GM18858 (cell line): ENCODE data around the gene MUS81.
"Not testable (repeated sequence)": the region's sequence is repeated elsewhere in the genome, so short reads cannot be mapped to it uniquely, and the experiment has no call there.

ENCODE experiments used
- ATAC-seq: cut with Tn5 transposase; IDR thresholded peaks from one replicate; pipeline ENCODE4 v1.9.1; 2021; ENCODE audit not compliant: unreplicated experiment

Gene MUS81

GRCh38 chr11:65844231-65844872 is 15.9 kb upstream of the MUS81 start:
- ATAC-seq = no peak

DNA sequence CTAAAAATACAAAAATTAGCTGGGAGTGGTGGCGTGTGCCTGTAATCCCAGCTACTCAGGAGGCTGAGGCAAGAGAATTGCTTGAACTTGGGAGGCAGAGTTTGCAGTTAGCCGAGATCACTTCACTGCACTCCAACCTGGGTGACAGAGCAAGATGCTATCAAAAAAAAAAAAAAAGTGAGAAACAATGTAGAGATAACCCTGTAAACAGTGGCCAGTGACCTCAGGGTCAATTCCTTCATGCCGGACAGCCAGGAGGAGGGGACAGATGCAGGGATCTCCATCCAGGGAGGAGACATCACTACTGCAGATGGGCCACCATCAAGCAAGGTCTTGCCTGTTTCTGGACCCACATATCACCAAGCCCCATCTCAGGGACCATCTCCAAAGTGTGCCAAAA is 12.5 kb upstream of the MUS81 start:
- no peak for ATAC-seq

- not testable (repeated sequence) for ATAC-seq
Observed at GRCh38 chr11:65848693-65849092, 11.5 kb upstream of the MUS81 start.

GRCh38 chr11:65849366-65849765 is 10.9 kb upstream of the MUS81 start:
- no peak for ATAC-seq

DNA sequence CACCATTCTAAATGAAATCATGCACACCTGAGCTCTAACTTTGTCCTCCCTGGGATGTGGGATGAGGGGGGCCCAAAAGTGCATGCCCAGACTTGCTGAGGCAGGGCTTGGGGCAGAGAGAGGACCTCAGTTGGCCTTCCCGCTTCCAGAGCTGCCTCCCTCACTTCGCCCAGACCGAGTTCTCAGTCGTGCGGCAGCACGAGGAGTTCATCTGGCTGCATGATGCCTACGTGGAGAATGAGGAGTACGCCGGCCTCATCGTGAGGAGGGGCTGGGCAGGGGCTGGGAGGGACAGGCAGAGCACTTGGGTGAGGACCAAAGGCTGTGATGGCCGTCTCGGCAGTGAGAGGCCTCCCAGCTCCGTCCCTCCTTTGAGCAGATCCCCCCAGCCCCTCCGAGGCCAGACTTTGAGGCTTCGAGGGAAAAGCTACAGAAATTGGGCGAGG is 10.4 kb upstream of the MUS81 start:
- ATAC-seq = no peak

- no peak for ATAC-seq
Observed at GRCh38 chr11:65850217-65851082, 9.8 kb upstream of the MUS81 start.

DNA sequence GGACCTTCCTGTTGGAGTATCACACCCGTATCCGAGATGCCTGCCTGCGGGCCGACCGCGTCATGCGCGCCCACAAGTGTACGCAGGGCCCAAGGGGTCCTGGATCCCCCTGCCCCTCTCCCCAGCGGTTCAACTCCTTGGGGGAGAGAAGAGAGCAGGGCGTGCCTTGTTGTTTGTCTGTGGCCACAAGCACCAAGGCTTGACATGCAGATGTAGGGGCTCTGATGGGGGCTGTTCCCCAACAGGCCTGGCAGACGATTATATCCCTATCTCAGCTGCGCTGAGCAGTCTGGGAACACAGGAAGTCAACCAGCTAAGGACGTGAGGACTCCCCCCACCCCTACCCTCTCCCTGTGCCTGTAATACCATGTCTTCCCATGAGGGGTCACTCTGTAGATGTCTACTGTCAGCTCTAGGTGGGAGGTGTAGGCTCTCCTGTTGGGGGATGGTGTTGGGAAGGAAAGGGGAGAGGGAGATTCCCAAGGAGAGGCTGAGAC is 9.1 kb upstream of the MUS81 start:
- no peak for ATAC-seq

DNA sequence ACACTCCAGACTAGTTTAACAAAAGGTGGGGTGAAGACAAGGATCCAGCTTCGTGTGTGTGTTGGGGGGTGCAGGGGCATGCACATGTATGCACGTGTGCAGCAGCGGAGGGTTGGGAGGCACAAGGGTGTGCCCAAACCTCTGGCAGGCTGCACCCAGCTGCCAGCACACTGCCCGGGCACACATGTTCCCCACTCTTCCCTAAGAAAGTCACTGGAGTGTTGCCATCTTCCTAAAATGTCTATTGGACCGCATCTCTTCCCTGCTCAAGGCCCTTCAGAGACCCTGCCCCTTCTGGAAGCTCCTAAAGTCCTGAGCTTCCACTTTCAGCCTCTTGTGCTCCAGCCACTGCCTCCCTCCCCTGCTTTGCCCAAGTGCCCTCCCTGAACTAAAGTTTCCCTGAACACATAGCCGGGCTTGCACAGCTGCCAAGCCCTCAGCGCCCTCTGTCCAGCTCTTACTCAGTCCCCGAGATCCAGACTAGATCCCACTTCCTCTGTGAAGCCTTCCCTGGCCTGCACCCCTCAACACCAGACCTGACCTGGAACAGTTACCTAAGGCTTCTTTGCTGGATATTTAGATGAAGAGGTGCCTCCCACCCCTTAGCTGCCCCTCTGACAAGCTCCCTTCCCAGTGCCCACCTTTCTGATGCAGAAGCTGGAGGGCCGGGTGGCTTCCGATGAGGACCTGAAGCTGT is 8.3 kb upstream of the MUS81 start:
- no peak for ATAC-seq

- no peak for ATAC-seq
Observed at GRCh38 chr11:65852508-65853245, 7.6 kb upstream of the MUS81 start.

- ATAC-seq = no peak
Observed at GRCh38 chr11:65853246-65853979, 6.8 kb upstream of the MUS81 start.

- no peak for ATAC-seq
Observed at GRCh38 chr11:65854161-65854592, 6.1 kb upstream of the MUS81 start.

DNA sequence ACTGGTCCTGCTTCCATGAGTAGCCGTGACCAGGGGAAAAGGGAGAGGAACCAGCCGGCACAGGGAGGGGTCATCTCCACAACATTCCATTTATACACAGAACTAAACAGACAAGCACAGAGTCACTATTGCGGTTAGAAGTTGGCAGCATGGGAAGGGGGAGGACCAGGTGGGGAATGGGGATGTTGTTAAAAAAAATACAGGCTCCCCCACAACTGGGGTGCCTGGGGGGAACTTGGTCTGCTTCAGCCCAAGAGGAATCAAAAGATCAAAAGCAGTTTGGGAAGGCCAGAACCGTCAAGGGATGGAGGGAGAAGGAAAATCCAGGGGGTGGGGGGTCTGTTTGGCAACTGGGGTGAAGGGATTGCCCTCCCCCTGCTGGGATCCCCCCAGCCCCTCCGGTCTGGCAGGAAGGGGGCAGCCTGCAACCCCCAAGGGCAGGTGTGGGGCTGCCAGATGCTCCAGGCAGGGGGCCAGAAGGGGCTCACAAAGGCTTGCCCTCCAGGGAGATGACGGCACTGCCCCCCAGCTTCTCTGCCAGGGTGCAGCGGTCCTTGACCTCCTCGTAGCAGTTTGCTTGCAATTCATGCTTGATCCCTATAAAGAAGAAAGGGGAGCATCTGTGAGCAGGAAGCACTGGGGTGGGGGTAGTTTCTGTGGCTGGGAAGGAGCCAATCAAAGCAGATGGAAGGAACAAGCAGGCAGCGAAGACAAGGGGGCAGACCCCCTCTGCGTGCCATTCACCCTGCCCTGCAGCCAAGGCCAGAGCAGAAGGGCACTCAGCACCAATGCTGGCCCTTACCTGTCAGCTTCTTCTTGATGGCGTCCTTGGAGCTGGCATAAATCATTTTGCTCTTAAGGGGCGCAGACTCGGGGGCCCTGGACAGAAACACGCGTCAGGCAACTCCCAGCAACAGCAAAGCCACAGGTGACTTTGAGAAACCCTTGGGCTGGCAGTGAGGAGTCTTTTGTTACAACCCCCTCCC is 5.1 kb upstream of the MUS81 start:
- no peak for ATAC-seq

DNA sequence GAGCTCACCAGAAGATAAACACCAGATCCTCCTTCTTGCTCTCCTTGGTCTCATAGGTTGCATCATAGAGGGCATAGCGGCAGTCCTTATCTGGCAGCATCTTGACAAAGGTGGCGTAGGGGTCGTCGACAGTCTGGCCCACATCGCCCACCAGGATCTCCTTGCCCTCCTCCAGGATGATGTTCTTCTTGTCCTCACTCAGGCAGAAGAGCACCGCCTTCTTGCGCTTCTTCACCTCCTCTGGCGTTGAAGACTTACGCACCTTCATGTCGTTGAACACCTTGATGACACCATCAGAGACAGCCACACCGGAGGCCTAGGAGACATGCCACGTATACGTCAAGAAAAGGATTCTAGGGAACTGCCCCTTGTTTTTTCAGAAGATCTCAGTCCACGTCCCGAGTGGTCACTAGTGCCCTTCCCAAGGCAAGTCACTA is 4.3 kb upstream of the MUS81 start:
- ATAC-seq = no peak

DNA sequence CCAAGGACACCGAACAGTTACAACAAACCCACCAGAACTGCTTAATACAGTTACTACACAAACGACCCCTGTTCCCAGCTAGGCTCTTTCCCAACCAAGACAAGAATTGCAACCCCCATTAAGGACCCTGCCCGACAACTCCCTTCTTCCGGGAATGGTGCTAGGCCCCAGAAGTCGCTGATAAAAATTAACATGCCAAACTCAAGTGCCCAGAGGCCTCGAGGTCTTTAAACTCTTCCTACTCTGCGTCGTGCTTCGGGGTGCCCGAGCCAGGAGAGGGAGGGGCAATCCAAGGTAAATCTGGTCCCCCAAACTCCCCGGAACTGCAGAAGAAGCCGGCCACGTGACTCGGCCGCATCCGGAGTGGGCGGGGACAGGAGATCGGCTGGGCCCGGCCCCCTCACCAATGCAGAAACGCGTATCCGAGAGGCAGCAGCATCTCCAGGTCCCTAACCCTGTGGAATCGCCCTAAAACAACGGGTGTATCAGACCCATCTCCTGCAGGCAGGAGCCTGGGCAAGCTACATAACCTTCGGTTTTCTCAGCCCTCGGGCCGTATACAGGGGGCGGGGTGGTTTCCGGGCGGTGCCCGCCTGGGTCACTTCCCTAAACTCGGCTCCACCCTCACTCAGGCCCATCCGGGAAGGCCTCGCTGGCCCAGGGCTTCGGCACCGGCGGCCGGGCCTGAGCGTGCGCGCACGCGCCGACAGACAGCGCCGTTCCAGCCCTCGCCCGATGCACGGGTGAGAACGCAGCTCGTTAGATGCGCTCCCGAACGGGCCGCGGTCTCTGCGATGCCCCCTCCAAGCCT is 3.3 kb upstream of the MUS81 start:
- no peak for ATAC-seq

GRCh38 chr11:65857500-65857852 is 2.8 kb upstream of the MUS81 start:
- no peak for ATAC-seq

DNA sequence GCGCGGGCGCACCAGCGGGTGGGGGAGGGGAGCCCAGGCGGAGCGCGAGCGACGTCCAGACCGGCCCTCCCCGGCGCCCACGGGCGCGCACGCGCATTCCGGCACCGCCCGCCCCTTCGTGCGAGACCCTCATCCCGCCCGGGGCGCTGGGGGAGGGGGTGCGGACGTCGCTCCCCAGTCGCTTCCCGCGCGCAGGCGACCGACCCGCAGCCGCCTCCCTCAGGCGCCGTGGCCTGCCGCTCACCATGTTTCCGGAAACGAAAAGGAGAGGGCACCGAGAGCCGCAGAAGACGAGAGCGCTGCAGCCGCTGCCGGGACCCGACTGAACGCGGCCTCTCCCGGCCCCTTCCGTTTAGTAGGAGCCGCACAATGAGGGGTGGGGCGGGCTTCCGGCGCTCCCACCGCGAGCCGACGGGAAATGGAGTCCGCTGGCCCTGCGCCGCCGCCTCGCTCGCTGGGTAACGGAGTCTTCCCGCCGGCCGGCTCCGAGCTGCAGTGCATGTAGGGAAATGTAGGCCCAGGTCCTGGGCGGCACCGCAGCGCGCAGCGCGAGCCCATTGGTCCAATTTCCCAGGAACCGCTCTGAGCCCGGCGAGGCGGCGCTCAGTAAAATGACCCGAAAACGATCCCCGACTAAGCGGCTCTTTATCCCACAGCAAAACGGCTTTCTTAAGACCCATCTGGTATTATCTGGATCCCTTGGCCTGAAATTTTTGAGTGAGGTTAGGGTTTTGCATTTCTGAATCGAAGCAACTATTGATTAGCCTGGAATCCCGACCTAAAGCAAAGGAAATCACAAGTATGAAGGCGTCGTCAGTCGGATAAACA is 2.2 kb upstream of the MUS81 start, which contains the start of gene CFL1:
CFL1 (minus strand) TSS at position 328 of the 828 bp plus-strand sequence; CDS start at position 247, 81 bp downstream.
- no peak for ATAC-seq

DNA sequence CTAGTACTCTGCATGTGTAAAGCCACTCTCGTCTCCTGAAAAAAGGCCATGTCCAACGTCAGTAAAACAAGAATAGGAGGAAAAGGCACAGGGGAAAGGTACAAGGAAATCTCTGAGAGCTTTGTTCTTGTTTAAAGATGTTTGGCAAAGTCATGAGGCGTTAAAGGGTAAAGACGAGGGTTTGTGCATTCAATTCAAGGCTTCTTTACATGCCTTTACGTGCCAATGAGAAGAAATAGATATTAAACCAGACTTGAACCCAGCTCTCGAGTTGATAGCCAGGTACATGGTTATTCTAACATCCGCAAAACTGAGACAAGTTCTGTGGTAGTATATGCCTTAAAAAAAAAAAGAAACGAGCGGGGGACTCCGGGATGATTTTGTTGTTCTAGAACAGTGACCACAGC is 1.5 kb upstream of the MUS81 start:
- no peak for ATAC-seq
